ENCODE results near the gene CHN2.

DNA sequence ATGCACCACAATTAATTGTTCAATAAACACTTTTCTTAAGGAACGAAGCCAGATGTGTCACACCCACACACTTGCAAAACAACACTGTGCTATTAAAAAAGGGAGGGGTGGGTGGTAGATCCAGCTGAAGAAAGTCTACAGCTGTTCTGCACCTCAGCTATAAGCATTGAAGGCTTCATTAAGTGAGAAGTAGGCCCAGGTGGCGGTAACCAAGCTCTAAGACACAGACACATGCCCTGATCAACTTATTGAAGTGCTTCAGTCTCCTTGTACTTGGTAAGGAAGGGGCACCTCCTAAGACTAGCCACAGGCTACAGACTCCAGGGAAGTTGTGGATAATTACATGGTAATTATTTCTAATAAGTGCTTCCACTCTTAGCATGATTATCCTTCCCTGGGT lies 43.7 kb upstream of the CHN2 start:
- TF ChIP-seq, protein P1, sequence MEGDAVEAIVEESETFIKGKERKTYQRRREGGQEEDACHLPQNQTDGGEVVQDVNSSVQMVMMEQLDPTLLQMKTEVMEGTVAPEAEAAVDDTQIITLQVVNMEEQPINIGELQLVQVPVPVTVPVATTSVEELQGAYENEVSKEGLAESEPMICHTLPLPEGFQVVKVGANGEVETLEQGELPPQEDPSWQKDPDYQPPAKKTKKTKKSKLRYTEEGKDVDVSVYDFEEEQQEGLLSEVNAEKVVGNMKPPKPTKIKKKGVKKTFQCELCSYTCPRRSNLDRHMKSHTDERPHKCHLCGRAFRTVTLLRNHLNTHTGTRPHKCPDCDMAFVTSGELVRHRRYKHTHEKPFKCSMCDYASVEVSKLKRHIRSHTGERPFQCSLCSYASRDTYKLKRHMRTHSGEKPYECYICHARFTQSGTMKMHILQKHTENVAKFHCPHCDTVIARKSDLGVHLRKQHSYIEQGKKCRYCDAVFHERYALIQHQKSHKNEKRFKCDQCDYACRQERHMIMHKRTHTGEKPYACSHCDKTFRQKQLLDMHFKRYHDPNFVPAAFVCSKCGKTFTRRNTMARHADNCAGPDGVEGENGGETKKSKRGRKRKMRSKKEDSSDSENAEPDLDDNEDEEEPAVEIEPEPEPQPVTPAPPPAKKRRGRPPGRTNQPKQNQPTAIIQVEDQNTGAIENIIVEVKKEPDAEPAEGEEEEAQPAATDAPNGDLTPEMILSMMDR (IDR thresholded peaks at IDR 0.05) = no peak
- no peak for TF ChIP-seq POLR2A (IDR thresholded peaks at IDR 0.05)
- no peak for TF ChIP-seq EP300 (IDR thresholded peaks at IDR 0.05)
- no peak for TF ChIP-seq POLR2AphosphoS5 (IDR thresholded peaks at IDR 0.05)

Data from upper lobe of left lung (tissue), 4 donors.